ENCODE measurements around the gene KHK. TPM values are rescaled to one million over a fixed set of nuclear protein-coding genes. Genes with fewer than 3 reads are reported as not detected.
A peak's percentile ranks its signal among the peaks of the same experiment; 100 is the strongest.

Gene KHK
- total RNA-seq, 1 donor from 2014 or later, result 3.3 TPM

- Histone ChIP-seq H3K9me3 (ENCODE audit: low read depth) (no peaks in the 10 kb centered on the region), H3K4me2 (peak within 1 kb of the TSS; percentile 83), H4K20me1 (ENCODE audit: low read depth) (peaks cover 15% of the 10 kb centered on the region), H3K79me2 (ENCODE audit: low read depth) (peaks cover 17% of the 10 kb centered on the region), H2AFZ (replicated peaks) (peak within 1 kb of the TSS; percentile 77), H3K9ac (peak within 1 kb of the TSS; percentile 81), H3K27ac (no peak within 1 kb of the TSS), H3F3A (ENCODE audit: low read depth) (peaks cover 8% of the 10 kb centered on the region), H3K27me3 (no peaks in the 10 kb centered on the region), H3K4me3 (peak within 1 kb of the TSS; percentile 83), H3K36me3 (no peaks in the 10 kb centered on the region), H3K4me1 (peaks cover 6% of the 10 kb centered on the region)
- peak; percentile 35 for TF ChIP-seq EZH2 (IDR thresholded peaks at IDR 0.05)
- TF ChIP-seq EZH2phosphoT487 (IDR thresholded peaks at IDR 0.05), result no peak
- peak; percentile 54 for TF ChIP-seq CTCF (IDR thresholded peaks at IDR 0.05)
- peak; percentile 99 for DNase-seq (ENCODE audit: low spot score)
- Mint-ChIP-seq H3K9me3 (no peaks in the 10 kb centered on the region), H3K27ac (no peak within 1 kb of the TSS), H3K4me3 (peak within 1 kb of the TSS; percentile 95), H3K27me3 (ENCODE audit: insufficient read depth, low read depth) (peaks cover 10% of the 10 kb centered on the region), H3K36me3 (peaks cover 16% of the 10 kb centered on the region), H3K4me1 (peaks cover 13% of the 10 kb centered on the region)
These were observed 47.6 kb downstream of the KHK start, which contains the start of gene PREB for GRCh38 chr2:27133905-27134780. Gene PREB (minus strand): TSS chr2:27134636. CDS start chr2:27134421, 215 bp downstream.

GRCh38 chr2:27134781-27135477, 48.4 kb downstream of the KHK start:
- H3K4me1 Mint-ChIP-seq, result peaks cover 13% of the 10 kb centered on the region

GRCh38 chr2:27135478-27135955, 48.9 kb downstream of the KHK start:
- Histone ChIP-seq H3K4me2 (no peak overlapping the region), H3K4me3 (no peak overlapping the region), H3K9me3 (ENCODE audit: low read depth) (no peaks in the 10 kb centered on the region), H3K4me1 (peaks cover 6% of the 10 kb centered on the region), H2AFZ (replicated peaks) (peak overlapping the region; percentile 61), H3F3A (ENCODE audit: low read depth) (peaks cover 8% of the 10 kb centered on the region), H3K79me2 (ENCODE audit: low read depth) (peaks cover 17% of the 10 kb centered on the region), H3K27ac (no peak overlapping the region), H4K20me1 (ENCODE audit: low read depth) (peaks cover 15% of the 10 kb centered on the region), H3K27me3 (no peaks in the 10 kb centered on the region), H3K36me3 (no peaks in the 10 kb centered on the region), H3K9ac (no peak overlapping the region)
- DNase-seq (ENCODE audit: low spot score), result no peak
- Mint-ChIP-seq H3K9me3 (no peaks in the 10 kb centered on the region), H3K4me1 (peaks cover 13% of the 10 kb centered on the region), H3K27me3 (ENCODE audit: insufficient read depth, low read depth) (peaks cover 7% of the 10 kb centered on the region), H3K36me3 (peaks cover 9% of the 10 kb centered on the region), H3K4me3 (peak overlapping the region; percentile 95), H3K27ac (no peak overlapping the region)
- TF ChIP-seq EZH2phosphoT487 (IDR thresholded peaks at IDR 0.05) (no peak), CTCF (IDR thresholded peaks at IDR 0.05) (no peak), EZH2 (IDR thresholded peaks at IDR 0.05) (no peak)

More at GRCh38 chr2:27134781-27135477, 48.4 kb downstream of the KHK start:
- Histone ChIP-seq H3F3A (ENCODE audit: low read depth) (peaks cover 8% of the 10 kb centered on the region), H3K9ac (no peak overlapping the region), H3K36me3 (no peaks in the 10 kb centered on the region), H3K4me3 (peak overlapping the region; percentile 83), H3K4me1 (peaks cover 6% of the 10 kb centered on the region), H2AFZ (replicated peaks) (peak overlapping the region; percentile 61), H3K79me2 (ENCODE audit: low read depth) (peaks cover 17% of the 10 kb centered on the region), H3K27ac (no peak overlapping the region), H4K20me1 (ENCODE audit: low read depth) (peaks cover 15% of the 10 kb centered on the region), H3K4me2 (peak overlapping the region; percentile 83), H3K27me3 (no peaks in the 10 kb centered on the region), H3K9me3 (ENCODE audit: low read depth) (no peaks in the 10 kb centered on the region)
- H3K4me3 Mint-ChIP-seq, result peak overlapping the region; percentile 95
- TF ChIP-seq CTCF (IDR thresholded peaks at IDR 0.05) (no peak), EZH2 (IDR thresholded peaks at IDR 0.05) (no peak), EZH2phosphoT487 (IDR thresholded peaks at IDR 0.05) (no peak)
- no peak overlapping the region for H3K27ac Mint-ChIP-seq
- H3K27me3 Mint-ChIP-seq (ENCODE audit: insufficient read depth, low read depth), result peaks cover 7% of the 10 kb centered on the region
- H3K9me3 Mint-ChIP-seq, result no peaks in the 10 kb centered on the region
- DNase-seq (ENCODE audit: low spot score), result no peak
- H3K36me3 Mint-ChIP-seq, result peaks cover 12% of the 10 kb centered on the region
